Prostate gland (tissue), 2 donors: ENCODE results near the gene FRYL. TPM values are rescaled to one million over a fixed set of nuclear protein-coding genes. Genes with fewer than 3 reads are reported as not detected.

Experiments
- DNase-seq: peaks from one replicate; pipeline ENCODE4 v3.0.0-alpha.2; 2019; ENCODE audit warnings: low spot score
- H3K27ac ChIP-seq, 2 donors: fragments of 200-600 bp; sonication (generic); 2 replicates each; pipeline ENCODE4 v1.5.1; 2017 to 2019
- H3K27me3 ChIP-seq: fragments of 200-600 bp; sonication (generic); replicated peaks from 2 replicates; pipeline ENCODE4 v1.5.1; 2019; ENCODE audit not compliant: insufficient read depth
- H3K36me3 ChIP-seq, 2 donors: fragments of 200-600 bp; sonication (generic); 1 replicate in 1 of 2; 2 replicates in 1 of 2; pipeline versions ENCODE4 v1.5.1 to v1.8.1; 2017 to 2019
- H3K4me1 ChIP-seq: fragments of 200-600 bp; sonication (generic); replicated peaks from 2 replicates; pipeline ENCODE4 v1.5.1; 2019
- H3K4me3 ChIP-seq, 2 donors: fragments of 200-600 bp; sonication (generic); 2 replicates each; pipeline ENCODE4 v1.5.1; 2017 to 2019
- H3K9me3 ChIP-seq: fragments of 200-600 bp; sonication (generic); 2 replicates; pipeline ENCODE4 v1.5.1; 2017
- POLR2A ChIP-seq: fragments of 450-650 bp; IDR thresholded peaks from one replicate; pipeline ENCODE4 v1.6.1; 2016; ENCODE audit warnings: antibody characterized with exemption, mild to moderate bottlenecking
- POLR2AphosphoS5 ChIP-seq: sonication (generic); formaldehyde crosslinking; IDR thresholded peaks from one replicate; pipeline ENCODE4 v1.6.1; 2017; ENCODE audit warnings: antibody characterized with exemption
- WGBS: methylation state at CpG from one replicate; pipeline ENCODE4 v1.1.5; 2018; 5-methylcytosine and 5-hydroxymethylcytosine counted together
- intact Hi-C: fragments of 100-400 bp; cut with DNase I; formaldehyde crosslinking; loops from one replicate; pipeline ENCODE4 v1.14.2; 2022
- total RNA-seq, 2 donors: library from RNA; depleted of rRNA; stranded (reverse); fragments of >200 nt; gene quantifications; one replicate each; pipeline ENCODE4 v1.1.0, GENCODE V29; 2016
- TF ChIP-seq, protein P1 (sequence below), 4 experiments: fragments of 200-600 bp in 2 of 4; fragments of 450-650 bp in 2 of 4; sonication (generic) in 2 of 4; IDR thresholded peaks; 1 replicate in 3 of 4; 2 replicates in 1 of 4; pipeline ENCODE4 v1.5.1; 2016 to 2019; ENCODE audit warnings: antibody characterized with exemption in 4 of 4, mild to moderate bottlenecking in 2 of 4, moderate library complexity in 2 of 4

Gene FRYL
- total RNA-seq, 2 donors from 2014 or later: 40.0 to 47.6 TPM

GRCh38 chr4:48649505-48649904, 130.6 kb downstream of the FRYL start:
- DNase-seq: no peak
- Histone ChIP-seq H3K36me3 (no peaks in the 10 kb centered on the region), H3K27ac (no peak overlapping the region), H3K4me1 (peaks cover 3% of the 10 kb centered on the region), H3K9me3 (no peaks in the 10 kb centered on the region), H3K4me3 (no peak overlapping the region), H3K27me3 (no peaks in the 10 kb centered on the region)
- TF ChIP-seq POLR2AphosphoS5 (no peak), POLR2A (no peak)
- TF ChIP-seq, protein P1, sequence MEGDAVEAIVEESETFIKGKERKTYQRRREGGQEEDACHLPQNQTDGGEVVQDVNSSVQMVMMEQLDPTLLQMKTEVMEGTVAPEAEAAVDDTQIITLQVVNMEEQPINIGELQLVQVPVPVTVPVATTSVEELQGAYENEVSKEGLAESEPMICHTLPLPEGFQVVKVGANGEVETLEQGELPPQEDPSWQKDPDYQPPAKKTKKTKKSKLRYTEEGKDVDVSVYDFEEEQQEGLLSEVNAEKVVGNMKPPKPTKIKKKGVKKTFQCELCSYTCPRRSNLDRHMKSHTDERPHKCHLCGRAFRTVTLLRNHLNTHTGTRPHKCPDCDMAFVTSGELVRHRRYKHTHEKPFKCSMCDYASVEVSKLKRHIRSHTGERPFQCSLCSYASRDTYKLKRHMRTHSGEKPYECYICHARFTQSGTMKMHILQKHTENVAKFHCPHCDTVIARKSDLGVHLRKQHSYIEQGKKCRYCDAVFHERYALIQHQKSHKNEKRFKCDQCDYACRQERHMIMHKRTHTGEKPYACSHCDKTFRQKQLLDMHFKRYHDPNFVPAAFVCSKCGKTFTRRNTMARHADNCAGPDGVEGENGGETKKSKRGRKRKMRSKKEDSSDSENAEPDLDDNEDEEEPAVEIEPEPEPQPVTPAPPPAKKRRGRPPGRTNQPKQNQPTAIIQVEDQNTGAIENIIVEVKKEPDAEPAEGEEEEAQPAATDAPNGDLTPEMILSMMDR (IDR thresholded peaks at IDR 0.05): no peak
- intact Hi-C loops: no loop called here
- WGBS: 67% methylated on average over 3 of the region's 3 CpGs

GRCh38 chr4:48645225-48645794, 134.8 kb downstream of the FRYL start:
- Histone ChIP-seq H3K9me3 (no peaks in the 10 kb centered on the region), H3K36me3 (no peaks in the 10 kb centered on the region), H3K4me3 (no peak overlapping the region), H3K4me1 (peaks cover 3% of the 10 kb centered on the region), H3K27ac (no peak overlapping the region), H3K27me3 (no peaks in the 10 kb centered on the region)
- intact Hi-C loops: no loop called here
- WGBS: 88% methylated on average over 3 of the region's 3 CpGs
- DNase-seq: no peak
- TF ChIP-seq POLR2A (no peak), POLR2AphosphoS5 (no peak)
- TF ChIP-seq, protein P1 (IDR thresholded peaks at IDR 0.05): no peak

DNA sequence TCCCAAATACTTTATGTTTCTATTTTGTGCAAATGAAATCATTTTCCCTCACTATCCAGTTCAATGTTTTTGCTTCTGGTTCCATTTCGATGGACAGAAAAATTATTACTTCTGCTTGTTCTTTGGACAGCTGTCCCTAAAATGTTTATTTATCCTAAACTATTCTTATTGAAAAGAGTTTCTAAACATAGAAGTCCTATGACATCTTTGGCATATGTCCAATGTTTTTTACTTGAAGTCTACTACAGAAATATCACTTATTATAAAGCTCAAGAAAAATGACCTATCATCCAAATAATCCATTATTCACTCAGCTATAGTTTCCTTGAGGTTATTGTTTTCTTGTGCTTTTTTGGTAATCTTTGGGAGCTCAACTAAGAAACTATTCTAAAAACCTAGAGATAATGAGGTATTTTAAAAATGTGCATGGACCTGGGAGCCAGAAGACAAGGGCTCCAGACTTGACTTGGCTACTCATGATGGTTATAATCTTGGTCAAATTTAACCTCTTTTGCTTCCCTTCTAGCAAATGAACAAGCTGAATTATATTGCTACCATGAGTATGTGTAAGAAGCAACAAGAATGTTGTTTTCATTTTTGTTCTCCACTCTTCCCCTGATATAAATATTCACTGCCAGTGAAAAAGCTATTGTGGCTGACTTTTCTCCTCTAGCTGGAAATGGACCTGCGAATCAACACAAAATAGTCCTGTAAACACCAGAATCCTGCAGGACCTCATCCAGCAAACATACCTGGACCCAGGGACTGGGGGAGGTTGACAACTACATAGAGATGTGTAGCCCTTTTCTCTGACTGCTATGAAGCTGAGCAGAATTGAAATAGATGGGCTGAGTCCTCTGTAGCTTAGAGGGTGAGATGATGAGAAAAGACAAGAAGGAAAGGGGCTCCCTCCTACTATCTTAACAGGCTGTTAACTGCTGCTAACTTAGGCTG, 137.4 kb downstream of the FRYL start:
- WGBS: 41% methylated on average over 2 of the region's 2 CpGs
- intact Hi-C loops: no loop called here
- H3K9me3 ChIP-seq: no peaks in the 10 kb centered on the region
- TF ChIP-seq POLR2A (no peak), POLR2AphosphoS5 (no peak)
- TF ChIP-seq, protein P1 (IDR thresholded peaks at IDR 0.05): no peak
- no peak overlapping the region for H3K27ac ChIP-seq
- H3K4me3 ChIP-seq: no peak overlapping the region
- H3K36me3 ChIP-seq: no peaks in the 10 kb centered on the region
- DNase-seq: no peak
- H3K27me3 ChIP-seq: no peaks in the 10 kb centered on the region
- H3K4me1 ChIP-seq: peaks cover 3% of the 10 kb centered on the region

DNA sequence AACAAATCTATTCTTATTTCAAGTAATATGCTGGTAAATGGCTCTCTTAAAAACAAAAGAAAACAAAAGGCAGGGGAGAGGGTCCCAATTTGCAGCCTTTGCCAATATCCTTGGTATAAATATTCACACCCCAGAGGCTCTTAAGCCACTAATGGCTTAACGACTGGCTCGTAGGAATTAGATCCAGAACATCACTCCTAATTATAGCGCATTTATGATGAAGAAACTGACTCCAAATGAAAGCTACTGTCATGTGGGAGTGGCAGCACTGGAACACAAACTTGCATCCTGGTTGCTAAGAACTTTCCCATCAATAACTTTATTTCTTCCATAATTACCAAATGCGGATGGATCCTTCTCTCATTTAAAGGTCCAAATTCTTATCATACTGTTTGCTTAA, 138.7 kb downstream of the FRYL start:
- no peak for DNase-seq
- Histone ChIP-seq H3K36me3 (no peaks in the 10 kb centered on the region), H3K27me3 (no peaks in the 10 kb centered on the region), H3K4me1 (peaks cover 3% of the 10 kb centered on the region), H3K27ac (no peak overlapping the region), H3K9me3 (no peaks in the 10 kb centered on the region), H3K4me3 (no peak overlapping the region)
- intact Hi-C loops: no loop called here
- no peak for TF ChIP-seq POLR2A
- TF ChIP-seq, protein P1 (IDR thresholded peaks at IDR 0.05): no peak
- WGBS: 81% methylated on average over 4 of the region's 4 CpGs

GRCh38 chr4:48640699-48641098, 139.4 kb downstream of the FRYL start:
- DNase-seq: no peak
- H3K27me3 ChIP-seq: no peaks in the 10 kb centered on the region
- no peaks in the 10 kb centered on the region for H3K36me3 ChIP-seq
- H3K4me3 ChIP-seq: no peak overlapping the region
- no peaks in the 10 kb centered on the region for H3K4me1 ChIP-seq
- H3K9me3 ChIP-seq: no peaks in the 10 kb centered on the region
- H3K27ac ChIP-seq: no peak overlapping the region
- TF ChIP-seq, protein P1 (IDR thresholded peaks at IDR 0.05): no peak
- TF ChIP-seq POLR2AphosphoS5 (no peak), POLR2A (no peak)
- 58% methylated on average over 2 of the region's 2 CpGs for WGBS
- intact Hi-C loops: no loop called here
